HUES48 (cell line): ENCODE data around the gene PELI3.

ENCODE experiments used
- H3K27ac ChIP-seq: one replicate; pipeline ENCODE4 v1.7.0; 2013; ENCODE audit warnings: low read depth, low read length, inconsistent platforms
- H3K27me3 ChIP-seq: 2 replicates; pipeline ENCODE4 v1.6.1; 2013; ENCODE audit warnings: mild to moderate bottlenecking, low read length; ENCODE audit not compliant: control insufficient read depth, insufficient read depth
- H3K36me3 ChIP-seq: 2 replicates; pipeline ENCODE4 v1.6.1; 2013; ENCODE audit warnings: low read length; ENCODE audit not compliant: control insufficient read depth, insufficient read depth
- H3K4me1 ChIP-seq: 2 replicates; pipeline ENCODE4 v1.6.1; 2013; ENCODE audit warnings: mild to moderate bottlenecking, low read length; ENCODE audit not compliant: control insufficient read depth, insufficient read depth
- H3K4me3 ChIP-seq: 2 replicates; pipeline ENCODE4 v1.5.1; 2013; ENCODE audit warnings: mild to moderate bottlenecking, low read depth, low read length
- H3K9ac ChIP-seq: 2 replicates; pipeline ENCODE4 v1.6.1; 2013; ENCODE audit warnings: mild to moderate bottlenecking, low read depth, low read length, moderate library complexity
- H3K9me3 ChIP-seq: 2 replicates; pipeline ENCODE4 v1.6.1; 2013; ENCODE audit warnings: low read length; ENCODE audit not compliant: control insufficient read depth, insufficient read depth

PELI3 gene

DNA sequence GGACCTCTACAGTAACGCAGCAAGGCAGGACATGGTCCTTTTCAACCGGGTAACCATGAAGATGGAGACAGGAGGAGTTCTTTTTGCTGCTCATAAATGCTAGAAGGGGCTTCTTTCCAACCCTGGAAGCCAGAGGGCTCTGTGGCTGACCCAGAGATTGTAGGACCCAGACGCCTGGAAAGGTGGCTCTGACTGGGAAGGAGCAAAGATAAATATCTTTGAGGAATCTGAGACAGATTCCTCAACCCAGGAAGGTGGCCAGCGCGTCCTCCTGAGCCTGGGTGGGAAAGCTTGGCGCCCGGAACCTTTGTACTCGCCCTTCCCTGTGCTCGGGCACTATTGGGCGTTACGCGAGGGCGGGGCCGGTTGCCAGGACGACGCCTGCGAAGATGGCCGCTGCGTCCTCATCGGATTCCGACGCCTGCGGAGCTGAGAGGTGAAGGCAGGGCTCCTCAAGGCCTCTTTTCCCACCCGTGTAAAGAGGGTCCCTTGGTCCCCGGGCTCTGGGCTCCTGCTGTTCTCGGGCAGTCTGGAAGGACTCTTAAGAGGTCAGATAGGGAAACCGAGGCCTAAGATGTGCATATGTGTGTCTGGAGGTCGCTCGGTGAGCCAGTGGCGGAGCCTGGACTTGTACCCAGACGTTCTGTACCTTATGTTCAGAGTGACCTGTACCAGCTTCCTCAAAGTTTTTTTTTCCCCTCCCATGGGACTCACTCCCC, 43.7 kb downstream of the PELI3 start, which contains the start of gene BBS1:
TSS of gene BBS1 (plus strand) at position 365 of the 719 bp plus-strand sequence. CDS start at position 390, 25 bp downstream.
- Histone ChIP-seq H3K36me3 (peaks cover 25% of the 10 kb centered on the region), H3K4me3 (peak within 1 kb of the TSS; percentile 95), H3K4me1 (no peaks in the 10 kb centered on the region), H3K27ac (peak within 1 kb of the TSS; percentile 69), H3K27me3 (no peaks in the 10 kb centered on the region), H3K9ac (peak within 1 kb of the TSS; percentile 69), H3K9me3 (no peaks in the 10 kb centered on the region)

- Histone ChIP-seq H3K36me3 (peaks cover 23% of the 10 kb centered on the region), H3K4me3 (peak overlapping the region; percentile 95), H3K9ac (peak overlapping the region; percentile 69), H3K27ac (peak overlapping the region; percentile 48), H3K9me3 (no peaks in the 10 kb centered on the region), H3K4me1 (no peaks in the 10 kb centered on the region), H3K27me3 (no peaks in the 10 kb centered on the region)
These were observed 44.3 kb downstream of the PELI3 start for GRCh38 chr11:66510990-66511339.

DNA sequence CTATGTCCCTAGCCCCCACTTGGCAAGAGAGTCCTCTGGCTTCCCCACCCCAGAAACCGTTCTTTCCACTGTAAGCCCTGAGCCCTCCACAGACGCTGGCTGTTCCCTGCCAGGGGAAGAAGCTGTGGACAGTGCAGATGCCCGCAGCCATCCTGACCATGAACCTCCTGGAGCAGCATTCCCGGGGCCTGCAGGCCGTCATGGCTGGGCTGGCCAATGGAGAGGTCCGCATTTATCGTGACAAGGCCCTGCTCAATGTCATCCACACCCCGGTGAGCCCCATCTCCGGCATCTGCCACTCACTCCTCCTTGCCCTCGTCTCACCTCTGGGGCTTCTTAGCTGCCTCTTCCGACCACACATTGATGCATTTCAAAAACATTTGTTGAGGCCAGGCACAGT, 56.9 kb downstream of the PELI3 start:
- Histone ChIP-seq H3K27ac (no peak overlapping the region), H3K9ac (no peak overlapping the region), H3K4me1 (no peaks in the 10 kb centered on the region), H3K27me3 (no peaks in the 10 kb centered on the region), H3K4me3 (no peak overlapping the region), H3K9me3 (no peaks in the 10 kb centered on the region), H3K36me3 (peaks cover 39% of the 10 kb centered on the region)

DNA sequence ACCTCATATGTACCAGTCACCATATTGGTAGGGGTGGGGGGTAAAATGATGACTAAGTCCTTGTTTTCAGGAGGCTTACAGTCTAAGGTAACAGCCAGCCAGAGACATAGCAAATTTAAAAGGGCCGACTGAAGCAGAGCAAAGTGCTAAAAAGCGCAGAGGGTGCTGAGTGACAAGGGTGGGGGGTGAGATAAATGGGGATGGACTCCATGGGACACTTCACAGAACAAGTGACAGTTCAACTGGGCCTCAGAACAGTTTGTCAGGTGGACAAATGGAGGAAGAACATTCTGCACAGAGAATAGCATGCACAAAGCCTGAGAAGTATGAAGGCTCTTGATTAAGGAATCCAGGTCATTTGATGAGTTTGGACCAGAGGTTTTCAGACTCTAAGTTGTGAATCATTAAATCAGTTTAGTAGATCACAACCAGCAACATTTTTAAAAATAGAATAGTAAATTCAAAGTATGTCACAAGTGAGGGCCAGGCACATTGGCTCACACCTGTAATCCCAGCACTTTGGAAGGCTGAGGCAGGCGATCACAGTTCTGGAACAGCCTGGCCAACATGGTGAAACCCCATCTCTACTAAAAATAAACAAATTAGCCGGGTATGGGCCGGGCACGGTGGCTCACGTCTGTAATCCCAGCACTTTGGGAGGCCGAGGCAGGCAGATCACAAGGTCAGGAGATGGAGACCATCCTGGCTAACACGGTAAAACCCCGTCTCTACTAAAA, 57.8 kb downstream of the PELI3 start:
- no peaks in the 10 kb centered on the region for H3K27me3 ChIP-seq
- H3K4me3 ChIP-seq: no peak overlapping the region
- H3K9ac ChIP-seq: no peak overlapping the region
- no peaks in the 10 kb centered on the region for H3K4me1 ChIP-seq
- H3K36me3 ChIP-seq: peaks cover 35% of the 10 kb centered on the region
- H3K27ac ChIP-seq: no peak overlapping the region
- H3K9me3 ChIP-seq: no peaks in the 10 kb centered on the region
